HG03354 (cell line): Measurements from ENCODE around the gene AK2.
"Not testable (repeated sequence)": the region's sequence is repeated elsewhere in the genome, so short reads cannot be mapped to it uniquely, and the experiment has no call there.

ENCODE experiments used
- ATAC-seq: cut with Tn5 transposase; IDR thresholded peaks from one replicate; pipeline ENCODE4 v1.9.1; 2021; ENCODE audit warnings: mild to moderate bottlenecking; ENCODE audit not compliant: unreplicated experiment, poor library complexity, severe bottlenecking

AK2 gene

GRCh38 chr1:33005117-33005837 lies 31.4 kb downstream of the AK2 start:
- no peak for ATAC-seq

GRCh38 chr1:33004613-33005012 lies 32.1 kb downstream of the AK2 start:
- no peak for ATAC-seq

GRCh38 chr1:33003657-33004056 lies 33.0 kb downstream of the AK2 start:
- ATAC-seq = no peak

GRCh38 chr1:33002006-33002405 lies 34.7 kb downstream of the AK2 start:
- ATAC-seq = no peak

GRCh38 chr1:33001282-33001681 lies 35.4 kb downstream of the AK2 start:
- ATAC-seq = no peak

- ATAC-seq = no peak
Observed at GRCh38 chr1:33000427-33001026, 36.2 kb downstream of the AK2 start.

- ATAC-seq = no peak
Observed at GRCh38 chr1:32998997-32999396, 37.7 kb downstream of the AK2 start.

- no peak for ATAC-seq
Observed at GRCh38 chr1:32998064-32998463, 38.6 kb downstream of the AK2 start.

GRCh38 chr1:32997381-32997891 lies 39.2 kb downstream of the AK2 start:
- ATAC-seq = no peak

- not testable (repeated sequence) for ATAC-seq
Observed at GRCh38 chr1:32993324-32993636, 43.4 kb downstream of the AK2 start.

GRCh38 chr1:32992489-32993323 lies 44.0 kb downstream of the AK2 start:
- peak; percentile 78 for ATAC-seq

- peak; percentile 38 for ATAC-seq
Observed at GRCh38 chr1:32991819-32992488, 44.7 kb downstream of the AK2 start.

- no peak for ATAC-seq
Observed at GRCh38 chr1:32991386-32991785, 45.3 kb downstream of the AK2 start.

- no peak for ATAC-seq
Observed at GRCh38 chr1:32990887-32991286, 45.8 kb downstream of the AK2 start.

- no peak for ATAC-seq
Observed at GRCh38 chr1:32989160-32990050, 47.3 kb downstream of the AK2 start.

- ATAC-seq = no peak
Observed at GRCh38 chr1:32988665-32989064, 48.0 kb downstream of the AK2 start.

- no peak for ATAC-seq
Observed at GRCh38 chr1:32985226-32985625, 51.5 kb downstream of the AK2 start.

GRCh38 chr1:32984455-32985171 lies 52.1 kb downstream of the AK2 start:
- no peak for ATAC-seq

GRCh38 chr1:32984090-32984454 lies 52.6 kb downstream of the AK2 start:
- no peak for ATAC-seq
